GM18511 (cell line): ENCODE measurements around the gene KPNA2.
"Not testable (repeated sequence)": the region's sequence is repeated elsewhere in the genome, so short reads cannot be mapped to it uniquely, and the experiment has no call there.

Source experiments
- ATAC-seq: cut with Tn5 transposase; IDR thresholded peaks from one replicate; pipeline ENCODE4 v1.9.1; 2021; ENCODE audit warnings: mild to moderate bottlenecking, moderate library complexity; ENCODE audit not compliant: unreplicated experiment

The KPNA2 gene

GRCh38 chr17:68019675-68020408 is 15.7 kb upstream of the KPNA2 start:
- peak; percentile 95 for ATAC-seq

- ATAC-seq: peak; percentile 11
These were observed 15.2 kb upstream of the KPNA2 start for GRCh38 chr17:68020409-68020756.

- ATAC-seq: not testable (repeated sequence)
These were observed 14.7 kb upstream of the KPNA2 start for GRCh38 chr17:68020791-68021190.

- ATAC-seq: no peak
These were observed 13.6 kb upstream of the KPNA2 start for GRCh38 chr17:68021963-68022362.

- ATAC-seq: not testable (repeated sequence)
These were observed 13.0 kb upstream of the KPNA2 start for GRCh38 chr17:68022547-68022946.

GRCh38 chr17:68029512-68030215 is 5.9 kb upstream of the KPNA2 start:
- ATAC-seq: no peak

GRCh38 chr17:68033636-68034451 is 1.7 kb upstream of the KPNA2 start:
- ATAC-seq: no peak

GRCh38 chr17:68034452-68034776 is 1.1 kb upstream of the KPNA2 start:
- ATAC-seq: no peak

- peak; percentile 93 for ATAC-seq
These were observed 408 bp upstream of the KPNA2 start for GRCh38 chr17:68035131-68035522.

GRCh38 chr17:68036304-68037147 is 991 bp downstream of the KPNA2 start:
- ATAC-seq: no peak

GRCh38 chr17:68047153-68047846 is 11.8 kb downstream of the KPNA2 start:
- ATAC-seq: no peak

GRCh38 chr17:68047890-68048542 is 12.5 kb downstream of the KPNA2 start:
- not testable (repeated sequence) for ATAC-seq

- no peak for ATAC-seq
These were observed 13.5 kb downstream of the KPNA2 start for GRCh38 chr17:68048996-68049395.

- not testable (repeated sequence) for ATAC-seq
These were observed 14.4 kb downstream of the KPNA2 start for GRCh38 chr17:68049812-68050437.

- not testable (repeated sequence) for ATAC-seq
These were observed 16.1 kb downstream of the KPNA2 start for GRCh38 chr17:68051321-68052312.

- ATAC-seq: no peak
These were observed 17.3 kb downstream of the KPNA2 start for GRCh38 chr17:68052810-68053209.

GRCh38 chr17:68053231-68054013 is 17.9 kb downstream of the KPNA2 start:
- no peak for ATAC-seq
